Thymus (tissue), 11 donors: Measurements from ENCODE around the gene KRTAP9-8. TPM values are rescaled to one million over a fixed set of nuclear protein-coding genes. Genes with fewer than 3 reads are reported as not detected.
"Not testable (repeated sequence)": the region's sequence is repeated elsewhere in the genome, so short reads cannot be mapped to it uniquely, and the experiment has no call there.

Source experiments
- DNase-seq, 9 donors: peaks; one replicate each; pipeline ENCODE4 v3.0.0-alpha.2; 2013; ENCODE audit warnings: low spot score in 9 of 9, low read depth in 6 of 9, missing footprints in 1 of 9
- H3K27ac ChIP-seq, 2 donors: one replicate each; pipeline ENCODE4 v1.5.1; 2013; ENCODE audit warnings: control low read depth in 1 of 2, low read depth in 1 of 2, low read length in 1 of 2, mild to moderate bottlenecking in 1 of 2, moderate library complexity in 1 of 2
- H3K27me3 ChIP-seq, 2 donors: one replicate each; pipeline ENCODE4 v1.5.1; 2013; ENCODE audit warnings: low read length in 1 of 2; ENCODE audit not compliant: control insufficient read depth in 2 of 2, insufficient read depth in 1 of 2
- H3K36me3 ChIP-seq, 2 donors: one replicate each; pipeline ENCODE4 v1.5.1; 2013; ENCODE audit warnings: low read length in 1 of 2, mild to moderate bottlenecking in 1 of 2, moderate library complexity in 1 of 2; ENCODE audit not compliant: control insufficient read depth in 2 of 2, insufficient read depth in 2 of 2
- H3K4me1 ChIP-seq, 2 donors: one replicate each; pipeline ENCODE4 v1.5.1; 2013; ENCODE audit warnings: low read length in 2 of 2; ENCODE audit not compliant: control insufficient read depth in 2 of 2, insufficient read depth in 2 of 2
- H3K4me3 ChIP-seq, 2 donors: one replicate each; pipeline ENCODE4 v1.5.1; 2013; ENCODE audit warnings: low read length in 2 of 2, control low read depth in 1 of 2, mild to moderate bottlenecking in 1 of 2
- H3K9me3 ChIP-seq, 2 donors: one replicate each; pipeline ENCODE4 v1.5.1; 2013; ENCODE audit warnings: low read length in 1 of 2, mild to moderate bottlenecking in 1 of 2; ENCODE audit not compliant: control insufficient read depth in 2 of 2, insufficient read depth in 1 of 2
- WGBS: extraction: QIAGEN DNeasy Blood & Tissue Kit; methylation state at CpG from one replicate; pipeline ENCODE4 v1.1.7; 2013; 5-methylcytosine and 5-hydroxymethylcytosine counted together
- polyA plus RNA-seq: library from polyadenylated mRNA; stranded (reverse); fragments of 200-250 nt; gene quantifications from one replicate; pipeline ENCODE4 v1.2.3, GENCODE V29; 2013
- total RNA-seq: library from RNA; stranded (reverse); fragments of 120-200 nt; gene quantifications from one replicate; pipeline ENCODE4 v1.2.4, GENCODE V29; 2013
- donor health status: healthy.

KRTAP9-8 gene
- total and polyA plus RNA-seq, 2 donors, result 0.09 TPM; not detected in 1

DNA sequence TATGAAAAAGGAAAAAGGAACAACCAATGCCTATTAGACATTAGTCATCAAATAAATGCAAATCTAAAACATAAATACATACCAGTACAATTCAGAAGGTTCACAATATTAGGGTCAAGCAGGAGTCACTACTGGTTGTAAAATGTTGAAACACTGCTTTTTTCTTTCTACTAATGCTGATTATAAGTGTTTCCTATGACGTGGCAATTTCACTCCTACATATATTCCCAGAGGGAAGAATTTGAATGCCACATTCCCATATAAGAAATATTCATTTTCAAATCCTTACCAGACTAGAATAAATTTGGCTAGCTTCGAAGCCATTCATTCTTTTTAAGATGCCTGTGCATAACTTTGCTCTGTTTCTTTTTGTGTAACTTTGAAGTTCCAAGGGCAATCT lies 14.0 kb upstream of the KRTAP9-8 start:
- 84% methylated on average over 2 of the region's 2 CpGs for WGBS
- H3K9me3 ChIP-seq, result no peaks in the 10 kb centered on the region

DNA sequence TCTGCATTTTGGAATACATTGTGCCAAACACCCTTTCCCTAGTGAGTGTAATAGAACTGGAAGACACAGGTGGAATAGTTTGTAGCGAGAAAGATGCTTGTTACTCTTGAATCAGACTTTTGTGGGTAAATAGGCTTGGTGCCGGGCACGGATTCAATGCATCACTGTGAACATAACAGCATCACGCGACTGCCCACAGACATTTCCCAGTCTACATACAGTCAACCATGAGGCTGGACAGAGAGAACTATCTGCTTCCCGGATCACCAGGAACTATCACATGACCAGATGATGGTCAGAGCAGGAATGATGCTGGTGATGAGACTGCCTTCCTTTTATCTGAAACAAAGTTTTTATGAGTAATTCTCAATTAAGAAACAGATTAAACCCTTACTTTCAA lies 11.7 kb upstream of the KRTAP9-8 start:
- Histone ChIP-seq H3K9me3 (no peaks in the 10 kb centered on the region), H3K36me3 (no peaks in the 10 kb centered on the region)
- DNase-seq, result no peak

More for the DNA sequence above, 14.0 kb upstream of the KRTAP9-8 start:
- Histone ChIP-seq H3K4me1 (no peaks in the 10 kb centered on the region), H3K27me3 (no peaks in the 10 kb centered on the region), H3K36me3 (no peaks in the 10 kb centered on the region), H3K4me3 (no peak overlapping the region), H3K27ac (no peak overlapping the region)
- DNase-seq, result no peak

DNA sequence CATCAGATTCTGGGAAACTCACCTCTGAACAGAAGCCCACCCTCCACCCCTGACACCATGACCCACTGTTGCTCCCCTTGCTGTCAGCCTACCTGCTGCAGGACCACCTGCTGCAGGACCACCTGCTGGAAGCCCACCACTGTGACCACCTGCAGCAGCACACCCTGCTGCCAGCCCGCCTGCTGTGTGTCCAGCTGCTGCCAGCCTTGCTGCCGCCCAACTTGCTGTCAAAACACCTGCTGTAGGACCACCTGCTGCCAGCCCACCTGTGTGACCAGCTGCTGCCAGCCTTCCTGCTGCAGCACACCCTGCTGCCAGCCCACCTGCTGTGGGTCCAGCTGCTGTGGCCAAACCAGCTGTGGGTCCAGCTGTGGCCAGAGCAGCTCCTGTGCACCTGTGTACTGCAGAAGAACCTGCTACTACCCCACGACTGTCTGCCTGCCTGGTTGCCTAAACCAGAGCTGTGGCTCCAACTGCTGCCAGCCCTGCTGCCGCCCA lies 11.2 kb upstream of the KRTAP9-8 start, which contains the start of gene KRTAP9-2:
Gene KRTAP9-2 (plus strand): TSS at position 51 of the 498 bp plus-strand sequence. CDS start 7 bp downstream, at position 58.
- H3K36me3 ChIP-seq, H3K27me3 ChIP-seq, H3K9me3 ChIP-seq, DNase-seq, H3K27ac ChIP-seq, H3K4me3 ChIP-seq, H3K4me1 ChIP-seq: not testable (repeated sequence)
- 71% methylated on average over 3 of the region's 4 CpGs for WGBS

More for the DNA sequence above, 11.7 kb upstream of the KRTAP9-8 start:
- H3K4me1 ChIP-seq, result no peaks in the 10 kb centered on the region
- H3K27ac ChIP-seq, result no peak overlapping the region
- H3K27me3 ChIP-seq, result no peaks in the 10 kb centered on the region
- no peak overlapping the region for H3K4me3 ChIP-seq
- 96% methylated on average over 6 of the region's 6 CpGs for WGBS

DNA sequence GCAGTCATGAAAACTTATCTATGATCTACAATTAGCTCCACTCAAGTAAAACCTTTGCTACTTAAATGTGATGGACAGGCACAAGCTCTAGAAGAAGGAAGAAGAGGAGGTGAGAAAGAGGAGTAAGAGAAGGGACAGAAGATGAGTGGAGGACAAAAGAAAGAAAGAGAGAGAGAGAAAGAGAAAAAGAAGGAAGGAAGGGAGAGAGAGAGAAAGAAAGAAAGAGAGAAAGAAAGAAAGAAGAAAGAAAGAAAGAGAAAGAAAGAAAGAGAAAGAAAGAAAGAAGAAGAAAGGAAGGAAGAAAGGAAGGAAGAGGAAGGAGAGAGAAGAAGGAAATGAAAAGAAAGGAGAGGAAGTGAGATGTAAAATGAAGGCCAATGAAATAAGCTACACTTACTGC lies 7.7 kb upstream of the KRTAP9-8 start:
- DNase-seq, result no peak
- Histone ChIP-seq H3K4me1 (no peaks in the 10 kb centered on the region), H3K4me3 (no peak overlapping the region), H3K9me3 (no peaks in the 10 kb centered on the region), H3K27me3 (no peaks in the 10 kb centered on the region), H3K36me3 (no peaks in the 10 kb centered on the region), H3K27ac (no peak overlapping the region)

DNA sequence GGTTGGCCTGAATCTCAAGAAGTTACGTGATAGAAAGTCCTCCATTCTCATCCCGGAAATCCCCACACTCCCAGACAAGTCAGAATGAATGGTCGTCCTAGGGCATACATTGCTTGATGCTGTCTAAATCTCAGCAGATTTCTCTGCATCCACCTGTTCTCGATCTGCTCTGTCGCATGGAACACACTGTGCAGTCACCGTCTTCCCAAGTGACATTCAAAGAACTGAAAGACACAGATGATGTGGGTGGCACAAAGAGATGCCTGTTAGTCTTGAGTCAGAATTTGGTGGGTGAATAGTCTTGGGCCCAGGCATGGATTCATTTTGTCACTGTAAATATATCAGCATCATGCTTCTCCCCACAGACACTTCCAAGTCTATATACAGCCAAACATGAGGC lies 6.1 kb upstream of the KRTAP9-8 start:
- Histone ChIP-seq H3K4me3 (no peak overlapping the region), H3K9me3 (no peaks in the 10 kb centered on the region), H3K36me3 (no peaks in the 10 kb centered on the region), H3K27me3 (no peaks in the 10 kb centered on the region), H3K27ac (no peak overlapping the region), H3K4me1 (no peaks in the 10 kb centered on the region)
- DNase-seq, result no peak
- WGBS, result 97% methylated on average over 6 of the region's 6 CpGs

DNA sequence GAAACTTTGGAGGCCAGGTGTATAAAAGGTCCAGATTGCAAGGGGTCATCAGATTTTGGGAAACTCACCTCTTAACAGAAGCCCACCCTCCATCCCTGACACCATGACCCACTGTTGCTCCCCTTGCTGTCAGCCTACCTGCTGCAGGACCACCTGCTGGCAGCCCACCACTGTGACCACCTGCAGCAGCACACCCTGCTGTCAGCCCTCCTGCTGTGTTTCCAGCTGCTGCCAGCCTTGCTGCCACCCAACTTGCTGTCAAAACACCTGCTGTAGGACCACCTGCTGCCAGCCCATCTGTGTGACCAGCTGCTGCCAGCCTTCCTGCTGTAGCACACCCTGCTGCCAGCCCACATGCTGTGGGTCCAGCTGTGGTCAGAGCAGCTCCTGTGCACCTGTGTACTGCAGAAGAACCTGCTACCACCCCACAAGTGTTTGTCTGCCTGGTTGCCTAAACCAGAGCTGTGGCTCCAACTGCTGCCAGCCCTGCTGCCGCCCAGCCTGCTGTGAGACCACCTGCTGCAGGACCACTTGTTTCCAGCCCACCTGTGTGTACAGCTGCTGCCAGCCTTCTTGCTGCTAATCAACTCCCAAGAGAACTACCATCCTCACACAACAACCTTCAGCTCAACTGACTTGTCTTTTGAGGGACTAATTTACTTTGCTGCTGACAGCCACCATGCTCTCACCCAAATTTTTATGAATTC lies 5.2 kb upstream of the KRTAP9-8 start, which contains the start of gene KRTAP9-3:
Gene KRTAP9-3 (plus strand): TSS at position 51 of the 707 bp plus-strand sequence. CDS start 53 bp downstream, at position 104.
- not testable (repeated sequence) for H3K36me3 ChIP-seq, H3K27ac ChIP-seq, H3K4me3 ChIP-seq, DNase-seq, H3K9me3 ChIP-seq, H3K4me1 ChIP-seq, H3K27me3 ChIP-seq
- WGBS, result 95% methylated on average over 1 of the region's 1 CpG

DNA sequence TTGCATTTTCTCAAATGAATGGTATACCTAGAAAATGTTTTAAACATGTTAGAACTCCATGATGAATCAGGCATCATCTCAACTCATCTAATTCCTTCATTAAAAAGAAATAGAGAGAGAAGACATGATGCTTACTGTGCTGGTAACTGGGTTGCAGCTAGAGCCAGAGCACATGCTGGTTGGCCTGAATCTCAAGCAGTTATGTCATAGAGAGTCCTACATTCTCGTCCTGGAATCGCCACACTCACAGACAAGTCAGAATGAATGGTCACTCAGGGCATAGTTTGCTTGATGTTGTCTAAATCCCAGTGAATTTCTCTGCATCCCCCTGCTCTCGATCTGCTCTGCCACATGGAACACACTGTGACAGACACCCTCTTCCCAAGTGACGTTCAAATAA lies 683 bp upstream of the KRTAP9-8 start:
- 94% methylated on average over 4 of the region's 4 CpGs for WGBS
- not testable (repeated sequence) for H3K4me1 ChIP-seq, H3K27ac ChIP-seq, DNase-seq, H3K9me3 ChIP-seq, H3K4me3 ChIP-seq, H3K36me3 ChIP-seq, H3K27me3 ChIP-seq

DNA sequence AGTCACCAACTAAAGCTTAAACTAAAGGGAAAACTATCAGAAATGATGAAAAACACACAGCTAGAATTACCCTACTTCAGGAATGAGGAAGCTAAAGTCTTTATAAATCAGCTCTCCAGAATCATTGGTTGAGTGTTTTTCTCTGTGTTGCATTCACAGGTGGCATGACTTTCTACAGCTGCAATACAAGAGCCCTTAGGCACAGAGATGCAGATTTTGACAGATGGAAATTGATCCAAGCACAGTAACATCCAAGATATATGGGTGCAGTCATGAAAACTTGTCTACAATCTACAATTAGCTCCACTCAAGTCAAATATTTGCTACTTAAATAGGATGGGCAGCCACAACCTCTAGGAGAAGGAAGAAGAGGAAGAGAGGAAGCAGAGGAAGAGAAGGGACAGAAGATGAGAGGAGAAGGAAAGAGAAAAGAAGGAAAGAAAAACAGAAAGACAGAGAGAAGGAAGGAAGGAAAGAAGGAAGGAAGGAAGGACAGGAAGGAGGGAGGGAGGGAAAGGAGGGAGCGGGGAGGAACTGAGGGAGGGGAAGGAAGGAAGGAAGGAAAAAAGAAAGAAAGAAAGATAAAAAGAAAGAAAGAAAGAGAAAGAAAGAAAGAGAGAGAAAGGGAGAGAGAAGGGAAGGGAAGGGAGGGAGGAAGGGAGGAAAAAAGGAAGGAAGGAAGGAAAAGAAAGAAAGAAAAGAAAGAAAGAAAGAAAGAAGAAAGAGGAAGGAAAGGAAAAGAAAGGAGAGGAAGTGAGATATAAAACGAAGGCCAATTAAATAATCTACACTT lies 9.4 kb downstream of the KRTAP9-8 start:
- H3K4me3 ChIP-seq, H3K9me3 ChIP-seq, H3K4me1 ChIP-seq, DNase-seq, H3K27ac ChIP-seq, H3K36me3 ChIP-seq, H3K27me3 ChIP-seq: not testable (repeated sequence)
- WGBS, result 63% methylated on average over 2 of the region's 2 CpGs

DNA sequence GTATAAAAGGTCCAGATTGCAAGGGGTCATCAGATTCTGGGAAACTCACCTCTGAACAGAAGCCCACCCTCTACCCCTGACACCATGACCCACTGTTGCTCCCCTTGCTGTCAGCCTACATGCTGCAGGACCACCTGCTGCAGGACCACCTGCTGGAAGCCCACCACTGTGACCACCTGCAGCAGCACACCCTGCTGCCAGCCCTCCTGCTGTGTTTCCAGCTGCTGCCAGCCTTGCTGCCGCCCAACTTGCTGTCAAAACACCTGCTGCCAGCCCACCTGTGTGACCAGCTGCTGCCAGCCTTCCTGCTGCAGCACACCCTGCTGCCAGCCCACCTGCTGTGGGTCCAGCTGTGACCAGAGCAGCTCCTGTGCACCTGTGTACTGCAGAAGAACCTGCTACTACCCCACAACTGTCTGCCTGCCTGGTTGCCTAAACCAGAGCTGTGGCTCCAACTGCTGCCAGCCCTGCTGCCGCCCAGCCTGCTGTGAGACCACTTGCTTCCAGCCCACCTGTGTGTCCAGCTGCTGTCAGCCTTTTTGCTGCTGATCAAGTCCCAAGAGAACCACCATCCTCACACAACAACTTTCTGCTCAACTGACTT lies 11.9 kb downstream of the KRTAP9-8 start, which contains the start of gene KRTAP9-4:
Gene KRTAP9-4 (plus strand): TSS at position 51 of the 604 bp plus-strand sequence. CDS start 34 bp downstream, at position 85.
- H3K4me1 ChIP-seq, H3K9me3 ChIP-seq, H3K27ac ChIP-seq, H3K4me3 ChIP-seq, H3K36me3 ChIP-seq, H3K27me3 ChIP-seq, DNase-seq: not testable (repeated sequence)
- 67% methylated on average over 2 of the region's 2 CpGs for WGBS
